A673 (cell line): ENCODE results near the gene NTNG1. TPM values are rescaled to one million over a fixed set of nuclear protein-coding genes. Genes with fewer than 3 reads are reported as not detected.

Experiments
- BruUV-seq: library from RNA; stranded (reverse); fragments of 400-500 nt; replicated peaks from 2 replicates; lab custom pipeline; 2021; lab: Mats Ljungman, UMichigan
- CTCF ChIA-PET: fragments of 300-600 bp; sonication (Branson Sonifier 250); formaldehyde crosslinking; loops from one replicate; lab custom pipeline; 2022; ENCODE audit warnings: antibody characterized with exemption; lab: Charles Lee
- POLR2A ChIA-PET: fragments of 300-600 bp; sonication (Branson Sonifier 250); formaldehyde crosslinking; loops from one replicate; lab custom pipeline; 2022; ENCODE audit warnings: antibody characterized with exemption; ENCODE audit not compliant: low non-redundant PET; lab: Charles Lee
- DNase-seq: peaks from one replicate; pipeline ENCODE4 v3.0.0-alpha.2; 2015; ENCODE audit warnings: low spot score
- H3K27ac ChIP-seq: fragments of 200-600 bp; sonication (generic); 2 replicates; pipeline ENCODE4 v1.5.1; 2016; ENCODE audit warnings: mixed run types, low read depth, mild to moderate bottlenecking, mixed read lengths, antibody characterized with exemption, low read length; ENCODE audit not compliant: poor library complexity, severe bottlenecking
- H3K27me3 ChIP-seq: fragments of 200-600 bp; sonication (generic); replicated peaks from 2 replicates; pipeline ENCODE4 v1.6.1; 2017; ENCODE audit warnings: mixed run types, low read depth, mild to moderate bottlenecking, mixed read lengths, antibody characterized with exemption, low read length; ENCODE audit not compliant: insufficient read depth, poor library complexity
- H3K36me3 ChIP-seq: fragments of 200-600 bp; sonication (generic); 2 replicates; pipeline ENCODE4 v1.6.1; 2016; ENCODE audit warnings: mixed run types, mild to moderate bottlenecking, mixed read lengths, antibody characterized with exemption, low read length; ENCODE audit not compliant: insufficient read depth, poor library complexity, severe bottlenecking
- H3K4me1 ChIP-seq: fragments of 200-600 bp; sonication (generic); 2 replicates; pipeline ENCODE4 v1.6.1; 2017; ENCODE audit warnings: mixed run types, mild to moderate bottlenecking, mixed read lengths, antibody characterized with exemption, low read length; ENCODE audit not compliant: insufficient read depth, poor library complexity, severe bottlenecking
- H3K4me3 ChIP-seq: fragments of 200-600 bp; sonication (generic); 2 replicates; pipeline ENCODE4 v1.5.1; 2016; ENCODE audit warnings: low read depth, mixed run types, mild to moderate bottlenecking, mixed read lengths, low read length; ENCODE audit not compliant: poor library complexity, severe bottlenecking
- H3K9me3 ChIP-seq: fragments of 200-600 bp; sonication (generic); 2 replicates; pipeline ENCODE4 v1.6.1; 2016; ENCODE audit warnings: mixed run types, low read depth, mild to moderate bottlenecking, mixed read lengths, antibody characterized with exemption, low read length; ENCODE audit not compliant: poor library complexity, severe bottlenecking
- EZH2 ChIP-seq: fragments of 200-600 bp; sonication (generic); IDR thresholded peaks from 2 replicates; pipeline ENCODE4 v1.6.1; 2017; ENCODE audit warnings: borderline replicate concordance, low read depth, mild to moderate bottlenecking, mixed read lengths, antibody characterized with exemption, low read length; ENCODE audit not compliant: poor library complexity, severe bottlenecking
- intact Hi-C: fragments of 100-400 bp; cut with micrococcal nuclease; formaldehyde crosslinking; loops from one replicate; pipeline ENCODE4 v1.10.0; 2022; ENCODE audit not compliant: unreplicated experiment
- total RNA-seq: library from RNA; stranded (reverse); gene quantifications from 2 replicates; pipeline ENCODE4 v1.2.3, GENCODE V29; 2021
- TF ChIP-seq, protein P1 (sequence below): fragments of 300-800, 200-600 bp; sonication (generic); conservative IDR thresholded peaks from 2 replicates; pipeline ENCODE4 v1.5.1; 2017; ENCODE audit warnings: low read depth, mild to moderate bottlenecking, antibody characterized with exemption, low read length, moderate library complexity, mixed read lengths

The NTNG1 gene
- total RNA-seq, 1 experiment from 2014 or later, result 91.5 TPM

DNA sequence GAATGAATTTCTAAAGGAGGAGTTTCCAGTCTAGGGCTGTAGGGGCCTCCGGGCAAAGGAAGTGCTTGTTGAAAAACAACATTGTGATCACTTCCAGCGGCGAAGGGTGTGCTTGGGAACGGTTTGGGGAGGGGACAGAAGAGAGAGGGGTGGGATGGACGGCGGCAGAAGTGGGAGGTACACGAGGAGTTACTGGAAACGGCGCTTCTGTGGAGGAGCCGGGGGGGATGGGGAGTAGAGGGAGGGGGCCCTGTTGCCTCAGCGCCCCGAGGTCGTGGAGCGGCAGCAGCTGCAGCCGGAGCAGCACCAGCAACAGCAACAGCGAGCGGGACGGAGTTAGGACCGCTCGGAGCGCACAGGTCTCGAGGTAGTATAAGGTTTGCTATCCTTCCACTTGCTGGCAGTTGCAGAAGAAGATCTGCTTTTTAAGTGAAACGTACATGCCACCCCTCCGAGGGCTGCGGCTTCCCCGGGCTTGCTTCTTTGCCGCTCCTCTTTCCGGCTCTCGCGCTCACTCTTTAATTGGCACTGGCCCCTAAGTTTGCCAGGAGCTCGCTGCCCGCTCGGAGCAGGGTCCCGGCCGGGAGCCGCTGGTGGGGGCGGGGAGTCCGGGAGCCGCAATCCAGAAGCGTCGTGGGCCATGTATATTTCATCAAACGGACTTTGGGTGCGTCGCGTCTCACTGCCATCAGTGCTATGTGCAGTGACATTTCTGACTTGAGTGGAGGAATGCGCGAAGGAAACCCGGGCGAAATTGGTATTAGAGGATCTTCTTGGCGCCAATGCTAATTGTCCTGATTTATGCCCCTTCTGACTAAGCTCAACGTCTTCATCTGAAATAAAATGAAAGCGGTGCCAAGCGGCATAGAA, 771 bp upstream of the NTNG1 start:
- TF ChIP-seq, protein P1, sequence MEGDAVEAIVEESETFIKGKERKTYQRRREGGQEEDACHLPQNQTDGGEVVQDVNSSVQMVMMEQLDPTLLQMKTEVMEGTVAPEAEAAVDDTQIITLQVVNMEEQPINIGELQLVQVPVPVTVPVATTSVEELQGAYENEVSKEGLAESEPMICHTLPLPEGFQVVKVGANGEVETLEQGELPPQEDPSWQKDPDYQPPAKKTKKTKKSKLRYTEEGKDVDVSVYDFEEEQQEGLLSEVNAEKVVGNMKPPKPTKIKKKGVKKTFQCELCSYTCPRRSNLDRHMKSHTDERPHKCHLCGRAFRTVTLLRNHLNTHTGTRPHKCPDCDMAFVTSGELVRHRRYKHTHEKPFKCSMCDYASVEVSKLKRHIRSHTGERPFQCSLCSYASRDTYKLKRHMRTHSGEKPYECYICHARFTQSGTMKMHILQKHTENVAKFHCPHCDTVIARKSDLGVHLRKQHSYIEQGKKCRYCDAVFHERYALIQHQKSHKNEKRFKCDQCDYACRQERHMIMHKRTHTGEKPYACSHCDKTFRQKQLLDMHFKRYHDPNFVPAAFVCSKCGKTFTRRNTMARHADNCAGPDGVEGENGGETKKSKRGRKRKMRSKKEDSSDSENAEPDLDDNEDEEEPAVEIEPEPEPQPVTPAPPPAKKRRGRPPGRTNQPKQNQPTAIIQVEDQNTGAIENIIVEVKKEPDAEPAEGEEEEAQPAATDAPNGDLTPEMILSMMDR, result no peak
- no peak for TF ChIP-seq EZH2
- intact Hi-C loops, result loop anchor here (1.0 to 10.0 kb wide), 7 partner anchors 83 to 1115 kb away; no protein-coding TSS in a partner anchor
- Histone ChIP-seq H3K4me3 (peak overlapping the region; percentile 92), H3K27ac (peak overlapping the region; percentile 96), H3K27me3 (no peaks in the 10 kb centered on the region), H3K9me3 (no peaks in the 10 kb centered on the region), H3K36me3 (no peaks in the 10 kb centered on the region), H3K4me1 (peaks cover 24% of the 10 kb centered on the region)
- peak; percentile 90 for DNase-seq
- TSS peak; percentile 69 for BruUV-seq
- ChIA-PET POLR2A (interaction anchor here (0.9 kb wide), 1 partner anchor 34 kb away, joined by 13 read pairs; no protein-coding TSS in a partner anchor), CTCF (no interaction called here)

DNA sequence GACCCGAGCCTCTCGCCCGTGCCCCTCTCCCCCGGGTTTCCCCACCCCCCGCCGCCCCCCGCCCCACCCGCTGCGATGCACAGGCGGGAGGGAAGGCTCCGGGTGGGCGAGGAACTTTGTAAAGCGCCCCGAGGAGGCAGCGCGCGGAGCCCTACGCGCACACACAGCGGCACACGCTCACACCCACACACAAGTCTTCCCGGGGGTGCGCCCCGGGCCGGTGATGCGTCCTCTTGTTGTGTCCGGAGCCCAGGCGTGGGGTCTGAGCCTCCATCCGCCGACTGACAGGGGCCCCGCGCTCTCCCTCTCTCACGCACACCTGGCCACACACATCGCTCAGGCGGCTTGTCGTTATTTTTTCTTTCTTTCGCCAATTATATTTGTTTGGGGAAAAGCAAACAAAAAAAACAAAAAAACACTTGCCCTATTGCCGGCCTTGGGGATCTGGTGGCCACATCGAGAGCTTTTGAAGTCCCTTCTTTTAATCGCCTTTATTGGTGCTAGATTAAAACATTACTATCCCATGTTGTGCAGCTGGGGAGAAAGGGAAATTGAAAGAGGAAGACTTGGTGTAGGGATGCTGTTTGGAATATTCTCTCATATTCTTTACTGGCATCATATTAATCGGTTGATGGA, 770 bp downstream of the NTNG1 start:
- intact Hi-C loops, result loop anchor here (1.0 to 10.0 kb wide), 8 partner anchors 121 to 1117 kb away; no protein-coding TSS in a partner anchor
- BruUV-seq, result no TSS peak
- no peak for TF ChIP-seq EZH2
- TF ChIP-seq, protein P1, result no peak
- DNase-seq, result peak; percentile 77
- Histone ChIP-seq H3K9me3 (no peaks in the 10 kb centered on the region), H3K4me3 (peak overlapping the region; percentile 92), H3K27me3 (no peaks in the 10 kb centered on the region), H3K36me3 (no peaks in the 10 kb centered on the region), H3K27ac (peak overlapping the region; percentile 91), H3K4me1 (peaks cover 35% of the 10 kb centered on the region)
- CTCF ChIA-PET, result interaction anchor here (1.1 kb wide), 1 partner anchor 608 kb away, joined by 3 read pairs; no protein-coding TSS in a partner anchor
- POLR2A ChIA-PET, result no interaction called here

DNA sequence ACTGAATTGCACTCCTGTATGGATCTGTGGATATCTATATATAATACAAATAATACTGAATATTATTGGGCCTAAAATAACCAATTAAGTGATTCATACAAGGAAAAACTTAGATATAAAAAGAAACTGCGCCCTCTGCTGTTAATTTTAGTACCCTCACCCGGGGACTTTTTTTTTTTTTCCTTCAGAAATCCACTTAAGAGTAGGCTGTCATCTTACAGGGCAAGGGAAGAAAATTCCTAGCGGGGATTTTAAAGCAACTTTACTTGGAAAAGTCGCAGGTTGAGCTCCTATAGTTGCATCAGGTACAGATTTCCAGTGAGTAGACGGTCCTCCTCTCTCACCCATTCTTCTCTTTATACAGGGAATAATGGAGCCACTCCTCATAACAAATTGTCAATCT, 1.3 kb downstream of the NTNG1 start:
- TF ChIP-seq EZH2, result no peak
- TF ChIP-seq, protein P1, result peak; percentile 77

More for the DNA sequence above, 1.3 kb downstream of the NTNG1 start:
- CTCF ChIA-PET, result interaction anchor here (0.6 to 1.1 kb wide), 4 partner anchors 30 to 607 kb away, joined by 3 to 6 read pairs (median 4); no protein-coding TSS in a partner anchor
- peak overlapping the region; percentile 91 for H3K27ac ChIP-seq
- BruUV-seq, result no TSS peak
- peak; percentile 89 for DNase-seq
- peaks cover 41% of the 10 kb centered on the region for H3K4me1 ChIP-seq
- H3K4me3 ChIP-seq, result peak overlapping the region; percentile 92
- POLR2A ChIA-PET, result no interaction called here
- H3K36me3 ChIP-seq, result no peaks in the 10 kb centered on the region
- intact Hi-C loops, result loop anchor here (1.0 to 10.0 kb wide), 8 partner anchors 121 to 1117 kb away; no protein-coding TSS in a partner anchor
- no peaks in the 10 kb centered on the region for H3K27me3 ChIP-seq
- H3K9me3 ChIP-seq, result no peaks in the 10 kb centered on the region
